ENCODE measurements around the gene ANKLE2.
"Not testable (repeated sequence)": the region's sequence is repeated elsewhere in the genome, so short reads cannot be mapped to it uniquely, and the experiment has no call there.

The ANKLE2 gene

GRCh38 chr12:132761032-132761920 is at the start of gene ANKLE2:
ANKLE2 (minus strand) TSS chr12:132761832; CDS start chr12:132761798, 34 bp downstream.
- FAIRE-seq, result no peak

- not testable (repeated sequence) for FAIRE-seq
Measured at GRCh38 chr12:132809391-132809790, 47.8 kb upstream of the ANKLE2 start.

DNA sequence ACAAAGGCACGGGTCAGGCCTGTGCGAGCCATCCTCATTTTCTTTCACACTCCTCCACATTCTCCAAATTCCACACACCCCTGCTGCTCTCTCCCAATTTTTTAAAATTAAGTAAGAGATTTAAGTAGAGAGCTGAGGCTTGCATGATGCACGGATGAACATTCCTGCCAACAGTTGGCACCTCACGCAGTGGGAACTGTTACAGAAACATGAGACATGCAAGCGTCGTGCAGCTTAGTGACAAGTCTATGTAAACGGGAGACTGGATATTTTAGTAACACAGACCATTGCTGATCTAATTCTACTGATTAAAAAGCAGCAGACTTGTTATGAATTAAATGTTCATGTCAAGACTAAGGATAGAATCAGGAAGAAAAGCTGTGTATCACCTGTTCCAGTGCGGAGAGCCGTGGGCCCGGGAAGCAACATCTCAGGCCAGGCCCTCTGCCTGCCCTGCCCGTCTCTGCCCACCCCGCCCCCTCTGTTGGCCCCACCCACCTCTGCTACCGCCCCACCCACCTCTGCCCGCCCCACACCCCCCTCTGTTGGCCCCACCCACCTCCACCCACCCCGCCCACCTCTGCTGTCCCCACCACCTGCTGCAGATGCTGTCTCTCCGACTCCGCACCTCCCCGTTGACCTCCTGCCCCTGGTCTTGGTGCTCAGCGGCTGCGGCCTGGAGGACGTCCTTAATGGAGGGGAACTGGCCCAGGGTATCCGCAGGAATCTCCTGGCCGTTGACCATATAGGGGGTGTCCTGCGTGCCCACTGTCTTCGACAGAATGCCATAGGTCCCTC is 45.9 kb upstream of the ANKLE2 start:
- no peak for FAIRE-seq

GRCh38 chr12:132806857-132807256 is 45.2 kb upstream of the ANKLE2 start:
- FAIRE-seq, result no peak

- no peak for FAIRE-seq
Measured at GRCh38 chr12:132804426-132804861, 42.8 kb upstream of the ANKLE2 start.

GRCh38 chr12:132803888-132804287 is 42.3 kb upstream of the ANKLE2 start:
- FAIRE-seq, result no peak

DNA sequence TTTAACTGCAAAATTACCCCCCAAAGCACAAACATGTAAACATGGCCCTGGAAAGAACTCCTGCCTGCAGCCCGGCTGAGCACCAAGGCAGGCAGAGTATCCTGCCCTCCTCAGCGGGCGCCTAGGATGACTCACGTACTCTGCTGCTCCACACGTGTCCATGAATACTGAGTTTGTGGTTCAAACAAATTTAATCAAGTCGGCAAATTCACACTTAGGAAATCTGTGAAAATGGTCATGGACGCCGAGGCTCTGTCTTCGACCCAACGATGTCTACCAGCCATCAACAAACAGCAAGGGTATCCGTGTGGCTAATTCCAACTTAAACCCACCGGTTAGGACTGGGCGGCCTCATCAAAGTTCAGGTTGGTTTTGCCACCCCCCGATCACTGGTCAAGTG is 41.5 kb upstream of the ANKLE2 start:
- no peak for FAIRE-seq

- FAIRE-seq, result no peak
Measured at GRCh38 chr12:132801741-132802140, 40.1 kb upstream of the ANKLE2 start.

GRCh38 chr12:132798836-132799235 is 37.2 kb upstream of the ANKLE2 start:
- no peak for FAIRE-seq

- no peak for FAIRE-seq
Measured at GRCh38 chr12:132797820-132798570, 36.4 kb upstream of the ANKLE2 start.

DNA sequence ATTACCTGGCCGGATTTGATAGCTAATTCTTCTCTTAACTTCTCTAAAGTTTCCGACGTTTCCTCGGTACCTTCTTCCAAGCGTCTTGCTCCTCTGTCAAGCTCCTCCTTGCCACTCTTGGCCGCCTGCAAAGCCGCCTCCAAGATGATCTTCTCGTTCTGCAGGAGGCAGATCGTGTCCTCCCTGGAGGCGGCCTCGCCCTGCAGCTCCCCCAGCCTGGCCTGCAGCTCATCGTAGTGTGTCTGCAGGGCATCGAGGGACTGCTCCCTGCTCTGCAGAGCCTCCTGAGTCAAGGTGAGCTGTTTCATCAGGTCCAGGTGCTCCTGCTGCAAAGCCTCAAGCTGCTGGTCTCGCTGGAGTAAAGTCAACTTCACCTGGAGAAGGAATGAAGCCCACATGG is 34.2 kb upstream of the ANKLE2 start:
- no peak for FAIRE-seq

DNA sequence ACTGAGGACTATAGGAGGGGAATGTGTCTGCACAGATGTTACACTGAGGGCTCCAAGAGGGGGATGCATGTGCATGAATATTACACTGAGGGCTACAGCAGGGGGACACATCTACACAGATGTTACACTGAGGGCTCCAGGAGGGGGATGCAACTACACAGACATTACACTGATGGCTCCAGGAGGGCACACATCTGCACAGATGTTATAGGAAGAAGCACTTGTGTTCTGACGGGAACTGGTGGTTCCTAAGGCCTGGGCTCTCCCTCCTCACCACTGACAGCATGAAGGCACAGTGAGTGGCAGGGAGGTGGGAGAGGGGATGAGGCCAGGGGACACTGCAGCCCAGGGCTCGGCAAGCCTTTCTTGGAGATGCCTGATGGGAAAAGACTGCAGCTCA is 30.3 kb upstream of the ANKLE2 start:
- not testable (repeated sequence) for FAIRE-seq

GRCh38 chr12:132789099-132789471 is 27.5 kb upstream of the ANKLE2 start:
- FAIRE-seq, result no peak

DNA sequence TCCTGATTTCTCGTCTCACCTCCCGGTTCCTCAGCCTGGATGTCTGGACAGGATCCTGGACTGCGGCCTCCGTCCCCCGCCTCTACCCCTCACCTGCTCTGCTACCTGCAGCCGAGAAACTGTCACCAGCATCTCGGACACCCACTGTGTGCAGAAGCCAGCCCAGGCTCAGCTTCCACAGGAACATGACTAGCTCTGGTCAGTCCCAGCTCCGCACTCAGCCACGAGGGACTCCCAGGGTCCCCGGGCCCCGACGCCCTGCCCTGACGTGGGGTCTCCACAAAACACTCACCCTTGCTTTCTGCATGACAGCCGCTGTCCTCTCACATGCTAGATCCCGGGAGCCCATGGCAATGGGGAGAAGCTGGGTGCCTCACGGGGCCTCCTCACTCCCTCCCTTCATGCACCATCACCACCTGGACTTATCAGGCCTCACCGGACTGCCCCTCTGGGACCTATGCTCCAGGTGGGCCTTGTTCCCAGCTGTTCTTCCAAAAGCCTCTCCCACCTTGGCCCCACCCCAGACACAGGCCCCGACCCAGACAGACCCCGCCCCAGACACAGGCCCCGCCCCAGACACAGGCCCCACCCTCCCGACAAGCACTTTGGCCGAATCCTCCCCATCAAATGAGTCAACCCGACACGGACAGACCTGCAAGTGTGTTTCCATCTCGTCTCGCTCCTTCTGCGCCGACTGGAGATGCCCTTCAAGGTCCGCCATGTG is 26.9 kb upstream of the ANKLE2 start:
- no peak for FAIRE-seq

- FAIRE-seq, result no peak
Measured at GRCh38 chr12:132787877-132788276, 26.2 kb upstream of the ANKLE2 start.

- FAIRE-seq, result no peak
Measured at GRCh38 chr12:132786192-132786591, 24.6 kb upstream of the ANKLE2 start.

DNA sequence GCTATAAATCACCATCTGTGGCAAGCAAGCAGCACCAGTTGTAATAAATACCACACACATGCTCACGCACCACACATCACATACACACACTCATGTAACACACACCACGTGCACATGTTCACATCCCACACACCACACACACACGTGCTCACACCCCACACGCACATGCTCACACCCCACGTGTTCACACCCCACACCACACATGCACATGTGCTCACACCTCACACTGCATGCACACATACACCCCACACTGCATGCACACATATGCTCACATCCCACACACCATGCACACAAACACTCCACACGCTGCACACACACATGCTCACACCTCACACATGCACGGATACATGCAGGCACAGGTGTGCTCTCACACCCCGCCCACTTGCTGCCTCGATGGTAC is 22.9 kb upstream of the ANKLE2 start:
- no peak for FAIRE-seq

DNA sequence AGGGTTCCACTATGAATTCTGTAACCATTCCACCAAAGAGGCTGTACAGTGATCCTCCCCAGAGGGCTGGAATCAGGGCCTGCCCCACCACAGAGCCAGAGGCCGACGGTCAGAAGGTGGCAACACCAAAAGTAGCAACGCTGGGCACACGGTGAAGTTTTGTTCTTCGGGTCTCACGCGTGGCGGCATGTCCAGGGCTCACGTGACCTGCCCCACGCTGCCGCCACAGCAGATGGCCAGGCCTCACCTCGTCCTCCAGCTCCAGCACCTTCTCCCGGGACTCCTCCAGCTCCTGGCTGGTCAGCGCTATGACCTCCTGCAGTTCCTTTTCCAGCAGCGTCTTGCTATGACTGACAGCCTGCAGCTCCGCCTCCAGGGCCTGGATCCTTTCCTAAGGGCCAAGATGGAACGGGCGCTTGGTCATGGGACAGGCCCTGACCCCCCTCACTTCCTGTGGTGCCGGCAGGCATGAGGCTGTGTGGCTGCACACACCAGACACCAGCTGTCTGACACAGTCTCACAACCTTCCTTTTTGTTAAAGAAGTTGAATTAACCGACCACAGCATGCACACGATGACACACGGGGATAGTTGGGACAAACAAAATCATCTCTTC is 22.4 kb upstream of the ANKLE2 start:
- FAIRE-seq, result no peak

GRCh38 chr12:132781938-132782337 is 20.3 kb upstream of the ANKLE2 start:
- no peak for FAIRE-seq

DNA sequence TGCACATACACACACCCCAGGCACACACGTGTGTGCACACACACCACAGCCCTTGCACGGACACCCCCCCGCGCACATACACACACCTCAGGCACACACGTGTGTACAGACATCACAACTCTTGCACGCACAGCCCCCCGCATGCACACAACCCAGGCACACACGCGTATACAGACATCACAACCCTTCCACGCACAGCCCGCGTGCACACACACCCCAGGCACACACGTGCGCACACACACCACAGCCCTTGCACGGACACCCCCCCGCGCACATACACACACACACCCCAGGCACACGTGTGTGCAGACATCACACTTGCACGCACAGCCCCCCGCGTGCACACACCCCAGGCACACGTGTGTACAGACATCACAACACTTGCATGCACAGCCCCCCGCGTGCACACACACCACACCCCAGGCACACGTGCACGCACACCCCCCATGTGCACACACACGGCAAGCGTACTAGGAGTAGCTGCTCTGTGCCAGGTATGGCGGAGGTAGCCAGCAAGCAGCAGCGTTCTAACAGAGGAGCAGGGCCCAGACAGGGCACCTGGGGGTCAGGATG is 18.2 kb upstream of the ANKLE2 start:
- no peak for FAIRE-seq

DNA sequence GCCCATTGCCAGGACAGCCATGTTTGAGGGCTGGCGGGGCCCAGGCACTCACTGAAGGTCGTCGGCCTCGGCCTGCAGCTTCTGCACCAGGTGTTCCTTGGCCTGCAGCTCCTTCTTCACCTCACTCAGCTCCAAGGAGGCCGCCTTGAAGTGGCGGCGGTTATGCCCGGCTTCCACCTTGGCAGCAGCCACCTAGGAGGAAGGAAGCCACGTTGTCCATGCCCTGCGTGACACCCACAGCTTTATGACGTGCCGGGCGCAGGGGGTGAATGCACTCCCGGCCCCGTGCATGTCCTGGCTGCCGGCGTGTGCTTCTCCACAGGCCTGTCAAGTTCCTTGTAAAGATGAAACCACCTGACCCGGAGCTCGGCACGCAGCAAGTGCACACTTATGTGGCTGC is 16.0 kb upstream of the ANKLE2 start:
- no peak for FAIRE-seq

Data from islet of Langerhans (tissue), 1 donor.